GM20000 (cell line): ENCODE results near the gene CIPC.

ENCODE experiments used
- DNase-seq: peaks from one replicate; pipeline ENCODE4 v3.0.0; 2012; ENCODE audit warnings: low spot score
- TF ChIP-seq, protein P1 (sequence below): IDR thresholded peaks from 2 replicates; pipeline ENCODE4 v1.5.1; 2012; ENCODE audit warnings: mild to moderate bottlenecking, control low read depth; ENCODE audit errors: extremely low read depth, missing control alignments

CIPC gene

DNA sequence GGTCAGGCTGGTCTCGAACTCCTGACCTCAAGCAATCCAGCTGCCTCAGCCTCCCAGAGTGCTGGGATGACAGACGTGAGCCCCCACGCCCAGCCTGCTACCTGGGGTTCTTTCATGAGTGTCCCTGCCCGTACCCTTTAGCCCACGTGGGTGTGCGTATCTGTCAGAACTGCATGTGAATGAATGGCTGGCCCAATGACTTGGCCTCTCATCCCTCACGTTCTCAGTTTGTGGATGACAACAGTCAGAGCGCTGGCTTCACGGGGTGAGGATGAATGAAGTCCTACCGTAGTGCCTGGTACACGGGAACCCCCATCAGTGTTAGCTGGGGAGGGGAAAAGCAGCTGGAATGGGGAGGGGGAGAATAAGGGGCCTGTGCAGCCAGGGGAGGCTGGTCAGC, 59.7 kb downstream of the CIPC start:
- DNase-seq, result no peak
- TF ChIP-seq, protein P1, sequence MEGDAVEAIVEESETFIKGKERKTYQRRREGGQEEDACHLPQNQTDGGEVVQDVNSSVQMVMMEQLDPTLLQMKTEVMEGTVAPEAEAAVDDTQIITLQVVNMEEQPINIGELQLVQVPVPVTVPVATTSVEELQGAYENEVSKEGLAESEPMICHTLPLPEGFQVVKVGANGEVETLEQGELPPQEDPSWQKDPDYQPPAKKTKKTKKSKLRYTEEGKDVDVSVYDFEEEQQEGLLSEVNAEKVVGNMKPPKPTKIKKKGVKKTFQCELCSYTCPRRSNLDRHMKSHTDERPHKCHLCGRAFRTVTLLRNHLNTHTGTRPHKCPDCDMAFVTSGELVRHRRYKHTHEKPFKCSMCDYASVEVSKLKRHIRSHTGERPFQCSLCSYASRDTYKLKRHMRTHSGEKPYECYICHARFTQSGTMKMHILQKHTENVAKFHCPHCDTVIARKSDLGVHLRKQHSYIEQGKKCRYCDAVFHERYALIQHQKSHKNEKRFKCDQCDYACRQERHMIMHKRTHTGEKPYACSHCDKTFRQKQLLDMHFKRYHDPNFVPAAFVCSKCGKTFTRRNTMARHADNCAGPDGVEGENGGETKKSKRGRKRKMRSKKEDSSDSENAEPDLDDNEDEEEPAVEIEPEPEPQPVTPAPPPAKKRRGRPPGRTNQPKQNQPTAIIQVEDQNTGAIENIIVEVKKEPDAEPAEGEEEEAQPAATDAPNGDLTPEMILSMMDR, result no peak

- no peak for DNase-seq
- TF ChIP-seq, protein P1, result no peak
These were observed 60.3 kb downstream of the CIPC start for GRCh38 chr14:77158175-77158881.

- no peak for DNase-seq
- TF ChIP-seq, protein P1, result no peak
These were observed 60.8 kb downstream of the CIPC start for GRCh38 chr14:77158882-77159255.

DNA sequence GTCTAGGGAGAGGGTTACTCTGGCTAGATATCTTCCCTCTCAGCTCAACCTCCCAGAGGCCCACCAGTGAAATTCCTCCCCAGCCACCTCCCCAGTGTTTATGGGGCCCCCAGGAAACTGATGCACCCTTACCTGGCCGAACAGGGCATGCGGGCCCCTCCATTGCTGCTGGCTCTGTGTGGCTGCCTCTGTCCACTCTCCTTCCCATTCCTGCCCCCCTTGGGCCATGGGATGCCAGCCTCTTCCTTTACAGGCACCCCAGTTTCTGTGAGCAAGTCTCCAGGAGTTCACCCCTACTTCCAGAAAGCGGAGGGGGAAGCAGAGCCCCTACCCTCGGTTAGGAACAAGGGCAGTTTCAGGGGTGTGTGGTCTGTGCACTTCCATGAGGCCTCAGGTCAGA, 63.0 kb downstream of the CIPC start:
- TF ChIP-seq, protein P1, result no peak
- no peak for DNase-seq
